ENCODE measurements around the gene CDK2.

CDK2 gene

GRCh38 chr12:55938826-55939501 lies 27.7 kb upstream of the CDK2 start:
- DNase-seq (ENCODE audit: low spot score) = no peak

- peak; percentile 90 for DNase-seq (ENCODE audit: low spot score)
Observed at GRCh38 chr12:55940065-55940732, 26.4 kb upstream of the CDK2 start.

GRCh38 chr12:55942055-55942454 lies 24.6 kb upstream of the CDK2 start:
- DNase-seq (ENCODE audit: low spot score) = no peak

- DNase-seq (ENCODE audit: low spot score) = no peak
Observed at GRCh38 chr12:55942577-55943136, 24.0 kb upstream of the CDK2 start.

GRCh38 chr12:55946553-55946952 lies 20.1 kb upstream of the CDK2 start:
- no peak for DNase-seq (ENCODE audit: low spot score)

- no peak for DNase-seq (ENCODE audit: low spot score)
Observed at GRCh38 chr12:55955344-55955743, 11.3 kb upstream of the CDK2 start.

- peak; percentile 71 for DNase-seq (ENCODE audit: low spot score)
Observed at GRCh38 chr12:55955800-55956508, 10.7 kb upstream of the CDK2 start.

GRCh38 chr12:55957106-55957859 lies 9.3 kb upstream of the CDK2 start:
- DNase-seq (ENCODE audit: low spot score) = no peak

GRCh38 chr12:55963760-55964159 lies 2.9 kb upstream of the CDK2 start:
- no peak for DNase-seq (ENCODE audit: low spot score)

GRCh38 chr12:55965240-55965639 lies 1.4 kb upstream of the CDK2 start:
- DNase-seq (ENCODE audit: low spot score) = no peak

- no peak for DNase-seq (ENCODE audit: low spot score)
Observed at GRCh38 chr12:55965941-55966407, 656 bp upstream of the CDK2 start, which contains the start of gene PMEL. Gene PMEL (minus strand): TSS chr12:55966042. CDS start chr12:55966011, 31 bp downstream.

GRCh38 chr12:55969356-55969755 lies 2.7 kb downstream of the CDK2 start:
- no peak for DNase-seq (ENCODE audit: low spot score)

GRCh38 chr12:55970775-55971174 lies 4.1 kb downstream of the CDK2 start:
- DNase-seq (ENCODE audit: low spot score) = no peak

GRCh38 chr12:55972042-55972441 lies 5.4 kb downstream of the CDK2 start:
- peak; percentile 55 for DNase-seq (ENCODE audit: low spot score)

- DNase-seq (ENCODE audit: low spot score) = no peak
Observed at GRCh38 chr12:55972456-55972855, 5.8 kb downstream of the CDK2 start.

- DNase-seq (ENCODE audit: low spot score) = no peak
Observed at GRCh38 chr12:55972911-55973598, 6.4 kb downstream of the CDK2 start.

GRCh38 chr12:55973599-55974307 lies 7.1 kb downstream of the CDK2 start, which contains the start of gene RAB5B:
Gene RAB5B (plus strand): TSS chr12:55974078. CDS start chr12:55986961, 12,883 bp downstream.
- peak; percentile 97 for DNase-seq (ENCODE audit: low spot score)

- DNase-seq (ENCODE audit: low spot score) = peak; percentile 49
Observed at GRCh38 chr12:55974308-55974730, 7.7 kb downstream of the CDK2 start.

- DNase-seq (ENCODE audit: low spot score) = no peak
Observed at GRCh38 chr12:55978393-55978792, 11.8 kb downstream of the CDK2 start.

- DNase-seq (ENCODE audit: low spot score) = no peak
Observed at GRCh38 chr12:55979069-55979468, 12.4 kb downstream of the CDK2 start.
